GM18498 (cell line): ENCODE measurements around the gene GPA33.

ENCODE experiments used
- ATAC-seq: cut with Tn5 transposase; IDR thresholded peaks from one replicate; pipeline ENCODE4 v1.9.1; 2021; ENCODE audit warnings: mild to moderate bottlenecking, moderate library complexity; ENCODE audit not compliant: unreplicated experiment

GPA33 gene

GRCh38 chr1:167088746-167089417 lies 1.3 kb downstream of the GPA33 start:
- ATAC-seq = no peak

GRCh38 chr1:167086768-167087167 lies 3.4 kb downstream of the GPA33 start:
- no peak for ATAC-seq

- ATAC-seq = no peak
Measured at GRCh38 chr1:167086033-167086432, 4.1 kb downstream of the GPA33 start.

DNA sequence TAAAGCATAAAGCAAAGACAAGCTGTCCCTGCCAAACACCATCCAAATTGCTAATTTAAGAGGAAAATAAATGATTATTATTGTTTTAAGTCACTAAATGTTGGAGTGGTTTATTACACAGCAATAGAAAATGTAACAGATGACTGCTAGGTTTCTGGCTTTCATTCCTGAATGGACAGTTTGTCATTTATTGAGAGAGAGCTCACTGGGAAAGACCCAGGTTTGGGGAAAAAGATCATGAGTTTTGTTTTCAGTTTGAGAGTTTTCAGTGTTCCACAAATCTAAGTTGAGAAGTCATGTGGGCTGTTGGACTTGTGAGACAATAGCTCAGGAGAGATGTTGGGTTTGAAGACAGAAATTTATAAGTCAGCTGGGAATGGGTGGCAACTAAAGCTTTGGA lies 5.4 kb downstream of the GPA33 start:
- no peak for ATAC-seq

DNA sequence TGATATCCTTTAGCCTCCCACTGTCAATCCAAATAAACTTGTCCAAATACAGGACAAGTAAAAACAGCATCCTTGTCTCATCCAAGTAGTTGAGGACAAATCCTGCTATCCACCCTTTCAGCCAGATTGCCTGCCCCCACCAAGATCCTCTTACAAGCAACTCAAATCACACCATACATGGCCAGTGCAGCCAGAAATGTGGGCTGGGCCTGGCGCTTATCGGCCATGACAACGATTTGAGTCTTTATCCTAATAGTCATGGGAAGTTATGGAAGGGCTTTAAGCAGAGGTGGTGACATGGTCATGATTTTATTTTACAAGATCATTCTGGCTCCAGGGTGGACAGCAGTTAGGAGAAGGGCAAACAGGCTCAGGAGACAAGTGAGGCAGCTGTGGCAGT lies 6.3 kb downstream of the GPA33 start:
- no peak for ATAC-seq

GRCh38 chr1:167083066-167083665 lies 7.0 kb downstream of the GPA33 start:
- no peak for ATAC-seq

GRCh38 chr1:167082511-167083027 lies 7.6 kb downstream of the GPA33 start:
- ATAC-seq = no peak

- no peak for ATAC-seq
Measured at GRCh38 chr1:167081594-167082156, 8.5 kb downstream of the GPA33 start.

GRCh38 chr1:167077868-167078210 lies 12.3 kb downstream of the GPA33 start:
- no peak for ATAC-seq

DNA sequence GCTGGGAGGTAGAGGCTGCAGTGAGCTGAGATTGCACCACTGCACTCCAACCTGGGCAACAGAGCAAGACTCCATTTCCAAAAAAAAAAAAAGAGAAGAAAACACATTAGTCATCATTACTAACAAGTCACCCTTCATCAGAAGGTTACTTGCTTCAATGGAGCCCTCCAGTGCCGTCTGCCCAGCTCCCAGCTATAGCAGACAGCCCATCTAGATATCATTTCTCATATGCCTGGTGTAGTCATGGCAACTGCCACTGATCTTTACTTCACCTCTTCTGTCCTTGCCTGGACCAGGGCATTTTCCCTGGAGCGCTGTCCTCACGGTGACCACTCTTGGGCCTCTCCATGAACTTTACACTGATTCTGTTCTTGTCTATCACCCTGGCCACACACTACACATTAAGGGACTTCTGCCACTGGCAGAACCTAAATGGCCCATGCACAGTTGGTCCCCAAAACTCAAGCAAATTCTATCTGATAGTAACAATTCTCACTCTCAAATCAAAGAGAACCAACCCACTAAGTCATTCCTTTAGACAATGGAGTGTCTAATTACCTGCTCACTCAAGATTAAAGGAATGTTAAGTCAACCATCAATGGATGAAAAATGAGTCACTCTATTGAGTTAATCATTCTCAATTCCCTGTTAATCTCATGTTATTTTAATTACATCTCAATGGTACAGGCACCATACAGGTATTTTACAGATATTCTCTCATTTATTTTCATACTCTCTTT lies 12.9 kb downstream of the GPA33 start:
- no peak for ATAC-seq

- ATAC-seq = no peak
Measured at GRCh38 chr1:167076136-167076710, 14.0 kb downstream of the GPA33 start.

- no peak for ATAC-seq
Measured at GRCh38 chr1:167071286-167071685, 18.9 kb downstream of the GPA33 start.

DNA sequence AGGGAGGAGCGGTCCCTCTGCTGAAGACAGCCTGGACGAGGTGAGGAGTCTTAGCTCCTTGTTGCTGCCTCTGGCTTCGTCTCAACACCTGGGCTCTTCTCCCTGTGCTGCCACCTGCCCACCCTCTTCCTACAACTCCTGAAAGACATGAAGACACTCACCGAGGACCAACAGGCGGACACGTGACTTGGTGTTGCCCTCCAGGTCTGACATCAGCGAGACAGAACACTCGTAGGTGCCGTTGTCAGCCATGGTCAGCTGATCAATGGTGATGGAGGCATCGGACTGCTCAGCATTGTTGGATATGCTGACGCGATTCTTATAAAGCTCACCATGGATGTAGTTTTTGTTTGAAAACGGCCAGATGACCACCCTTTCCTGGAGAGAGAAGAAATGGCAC lies 21.4 kb downstream of the GPA33 start:
- ATAC-seq = no peak

DNA sequence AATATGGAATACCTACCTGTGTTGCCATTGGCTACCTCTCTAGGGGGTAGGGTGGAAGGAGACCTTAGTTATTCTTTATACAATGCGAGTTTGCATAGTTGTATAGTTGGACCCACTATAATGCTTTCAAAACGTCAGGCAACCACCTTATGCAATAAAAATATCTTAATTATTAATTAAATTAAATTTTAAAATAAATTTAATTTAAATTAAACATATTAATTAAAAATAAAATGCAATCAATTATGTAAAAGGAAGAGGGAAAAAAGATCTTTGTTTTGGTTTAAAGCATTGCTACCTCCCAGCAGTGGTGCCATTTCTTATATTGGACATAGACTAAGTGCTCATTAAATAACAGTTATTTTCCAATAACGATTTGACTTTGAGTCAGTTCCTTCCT lies 22.3 kb downstream of the GPA33 start:
- no peak for ATAC-seq

DNA sequence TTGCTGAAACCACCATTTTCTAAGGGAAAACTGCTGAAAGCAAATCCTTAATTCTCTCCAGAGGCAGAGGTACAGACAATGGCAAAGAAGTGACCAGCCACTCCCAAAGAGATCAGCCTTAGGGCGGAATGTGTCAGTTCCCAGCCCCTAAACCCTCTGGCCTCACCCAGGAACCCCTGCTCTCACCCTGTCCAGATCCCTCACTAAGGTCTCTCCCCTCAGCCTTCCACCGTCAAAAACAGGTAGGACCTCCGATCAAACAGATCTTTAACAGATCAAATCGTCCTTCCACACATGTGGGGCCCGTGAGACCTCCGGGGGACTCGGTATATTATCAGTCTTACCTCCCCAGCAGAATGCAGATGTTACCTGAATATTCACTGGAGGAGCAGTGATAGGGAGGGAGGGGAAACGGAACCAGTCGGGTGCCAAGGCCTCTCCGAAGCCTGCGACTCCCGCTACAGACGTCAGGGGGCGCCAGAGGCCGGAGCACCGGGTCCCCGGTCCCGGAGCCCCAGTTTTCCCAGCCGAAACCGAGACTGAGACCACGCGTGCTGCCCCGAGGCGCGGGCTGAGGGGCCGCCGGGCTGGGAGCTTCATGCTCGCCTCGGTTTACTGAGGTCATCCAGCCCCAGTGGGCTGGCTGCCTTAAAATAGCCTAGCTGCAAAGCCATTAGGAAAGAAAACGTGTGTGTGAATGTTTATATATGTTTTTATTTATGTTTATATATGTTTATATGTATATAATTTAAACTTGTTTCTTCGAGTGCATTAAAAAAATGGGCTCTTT lies 23.6 kb downstream of the GPA33 start:
- ATAC-seq = peak; percentile 85

- ATAC-seq = no peak
Measured at GRCh38 chr1:167065471-167065870, 24.7 kb downstream of the GPA33 start.

GRCh38 chr1:167064621-167065020 lies 25.6 kb downstream of the GPA33 start:
- no peak for ATAC-seq

DNA sequence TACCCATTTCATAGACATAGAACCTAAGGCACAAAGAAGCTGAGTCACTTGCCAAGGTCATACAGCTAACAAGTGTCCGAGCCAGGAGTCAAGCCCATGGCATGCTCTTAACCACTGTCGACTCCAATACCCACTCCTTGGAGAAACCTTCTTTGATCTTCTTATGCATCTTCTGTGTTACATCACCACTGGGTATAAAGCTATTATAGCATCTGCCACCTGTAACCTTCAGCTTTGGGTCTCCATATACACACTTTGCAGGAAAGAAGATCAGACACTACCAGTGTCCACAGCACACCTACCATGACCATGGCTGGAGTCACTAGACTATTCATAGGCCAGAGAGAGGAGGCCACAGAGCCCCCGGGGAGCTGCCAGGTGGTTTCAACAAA lies 29.1 kb downstream of the GPA33 start:
- ATAC-seq = no peak

GRCh38 chr1:167060141-167061072 lies 29.8 kb downstream of the GPA33 start:
- no peak for ATAC-seq

- no peak for ATAC-seq
Measured at GRCh38 chr1:167059809-167060107, 30.4 kb downstream of the GPA33 start.
